HEK293T (cell line): ENCODE data around the gene CFAP54.

Source experiments
- CTCF ChIA-PET: fragments of 350-600 bp; formaldehyde crosslinking; extraction: SDS; loops from one replicate; lab custom pipeline; 2021; ENCODE audit warnings: antibody characterized with exemption, inconsistent platforms; lab: Yijun Ruan, JAX
- POLR2A ChIA-PET: fragments of 350-600 bp; formaldehyde crosslinking; extraction: SDS; loops from one replicate; lab custom pipeline; 2020; ENCODE audit warnings: antibody characterized with exemption, inconsistent platforms; lab: Yijun Ruan, JAX
- DNase-seq: peaks from one replicate; pipeline ENCODE4 v3.0.0; 2012; ENCODE audit warnings: mixed read lengths; ENCODE audit errors: extremely low spot score
- ARNT ChIP-seq: fragments of 450-650 bp; IDR thresholded peaks from 2 replicates; pipeline ENCODE4 v1.6.1; 2017; ENCODE audit warnings: mild to moderate bottlenecking
- BHLHE40 ChIP-seq: fragments of 450-650 bp; IDR thresholded peaks from 2 replicates; pipeline ENCODE4 v1.6.1; 2016; ENCODE audit warnings: mild to moderate bottlenecking, moderate library complexity, borderline replicate concordance
- CTBP1 ChIP-seq: fragments of 450-650 bp; IDR thresholded peaks from 2 replicates; pipeline ENCODE4 v1.6.1; 2016; ENCODE audit warnings: borderline replicate concordance
- ELF4 ChIP-seq: fragments of 450-650 bp; IDR thresholded peaks from 2 replicates; pipeline ENCODE4 v1.6.1; 2017; ENCODE audit warnings: antibody characterized with exemption
- FOXA1 ChIP-seq: fragments of 450-650 bp; IDR thresholded peaks from 2 replicates; pipeline ENCODE4 v1.6.1; 2016; ENCODE audit warnings: mild to moderate bottlenecking
- FOXK2 ChIP-seq: fragments of 450-650 bp; IDR thresholded peaks from 2 replicates; pipeline ENCODE4 v1.6.1; 2016; ENCODE audit warnings: mild to moderate bottlenecking
- FOXM1 ChIP-seq: fragments of 450-650 bp; IDR thresholded peaks from 2 replicates; pipeline ENCODE4 v1.6.1; 2017; ENCODE audit warnings: mild to moderate bottlenecking, borderline replicate concordance
- HDGF ChIP-seq: fragments of 450-650 bp; IDR thresholded peaks from 2 replicates; pipeline ENCODE4 v1.6.1; 2017; ENCODE audit warnings: antibody characterized with exemption, borderline replicate concordance
- L3MBTL2 ChIP-seq: fragments of 450-650 bp; conservative IDR thresholded peaks from 2 replicates; pipeline ENCODE4 v1.6.1; 2016; ENCODE audit warnings: mild to moderate bottlenecking
- LEF1 ChIP-seq: fragments of 450-650 bp; IDR thresholded peaks from 2 replicates; pipeline ENCODE4 v1.6.1; 2017; ENCODE audit warnings: mild to moderate bottlenecking, borderline replicate concordance
- NFRKB ChIP-seq: fragments of 450-650 bp; IDR thresholded peaks from 2 replicates; pipeline ENCODE4 v1.6.1; 2016; ENCODE audit warnings: mild to moderate bottlenecking, moderate library complexity
- SP1 ChIP-seq: fragments of 450-650 bp; IDR thresholded peaks from 2 replicates; pipeline ENCODE4 v1.6.1; 2017
- SUZ12 ChIP-seq: fragments of 450-650 bp; IDR thresholded peaks from 2 replicates; pipeline ENCODE4 v1.6.1; 2016; ENCODE audit warnings: mild to moderate bottlenecking
- TARDBP ChIP-seq: fragments of 450-650 bp; IDR thresholded peaks from 2 replicates; pipeline ENCODE4 v1.6.1; 2016
- ZNF384 ChIP-seq: fragments of 450-650 bp; IDR thresholded peaks from 2 replicates; pipeline ENCODE4 v1.6.1; 2016
- TF ChIP-seq, protein P1 (sequence below): fragments of 450-650 bp; IDR thresholded peaks from 2 replicates; pipeline ENCODE4 v1.6.1; 2016

CFAP54 gene

DNA sequence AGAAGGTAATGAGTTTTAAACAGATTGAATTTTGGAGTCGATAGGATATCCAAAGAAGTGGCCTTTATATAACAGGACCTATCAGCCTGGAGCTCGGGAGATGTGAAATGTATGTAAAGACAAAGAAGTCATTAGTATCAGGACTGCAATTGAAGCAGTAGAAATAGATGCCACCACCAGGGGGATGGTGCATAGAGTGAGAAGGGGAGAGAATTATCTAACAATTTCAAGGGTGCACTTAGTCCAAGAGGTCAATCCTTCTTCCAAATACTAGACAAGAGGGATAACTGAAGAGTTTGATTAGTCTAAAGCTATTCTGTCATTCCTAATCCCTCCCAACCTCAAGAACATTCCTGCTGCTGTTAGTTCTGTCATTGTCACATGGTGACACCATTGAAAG lies 127.8 kb downstream of the CFAP54 start:
- TF ChIP-seq SUZ12: no peak
- TF ChIP-seq, protein P1, sequence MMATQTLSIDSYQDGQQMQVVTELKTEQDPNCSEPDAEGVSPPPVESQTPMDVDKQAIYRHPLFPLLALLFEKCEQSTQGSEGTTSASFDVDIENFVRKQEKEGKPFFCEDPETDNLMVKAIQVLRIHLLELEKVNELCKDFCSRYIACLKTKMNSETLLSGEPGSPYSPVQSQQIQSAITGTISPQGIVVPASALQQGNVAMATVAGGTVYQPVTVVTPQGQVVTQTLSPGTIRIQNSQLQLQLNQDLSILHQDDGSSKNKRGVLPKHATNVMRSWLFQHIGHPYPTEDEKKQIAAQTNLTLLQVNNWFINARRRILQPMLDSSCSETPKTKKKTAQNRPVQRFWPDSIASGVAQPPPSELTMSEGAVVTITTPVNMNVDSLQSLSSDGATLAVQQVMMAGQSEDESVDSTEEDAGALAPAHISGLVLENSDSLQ: no peak
- no peak for TF ChIP-seq TARDBP
- no peak for TF ChIP-seq HDGF
- no peak for TF ChIP-seq FOXK2
- no peak for TF ChIP-seq FOXA1
- no peak for TF ChIP-seq LEF1
- TF ChIP-seq ZNF384: no peak
- TF ChIP-seq L3MBTL2: no peak
- TF ChIP-seq BHLHE40: no peak
- no peak for TF ChIP-seq FOXM1
- TF ChIP-seq CTBP1: no peak
- no peak for TF ChIP-seq ELF4
- DNase-seq: no peak
- ChIA-PET CTCF (no interaction called here), POLR2A (no interaction called here)

DNA sequence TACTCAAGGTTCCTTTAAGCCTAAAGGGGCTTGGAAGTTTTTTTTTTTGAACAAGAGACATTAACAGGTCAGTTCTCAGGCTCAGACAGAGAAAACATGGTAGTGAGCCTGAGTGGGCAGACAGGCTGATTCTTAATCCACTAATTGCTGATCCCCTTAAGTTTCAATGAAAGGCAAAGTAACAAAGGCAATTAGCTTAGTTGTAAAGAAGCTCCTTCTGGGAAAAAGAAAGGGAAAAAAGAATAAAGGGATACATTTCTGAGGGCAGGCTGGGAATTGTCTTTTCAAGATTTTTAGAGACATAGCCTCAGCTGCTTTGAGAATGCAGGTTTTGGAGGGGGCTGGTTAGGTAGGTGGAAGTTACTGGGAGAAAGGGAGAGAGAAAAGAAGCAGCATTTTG lies 133.8 kb downstream of the CFAP54 start:
- TF ChIP-seq TARDBP (no peak), CTBP1 (no peak)
- ChIA-PET POLR2A (no interaction called here), CTCF (no interaction called here)
- DNase-seq: no peak

DNA sequence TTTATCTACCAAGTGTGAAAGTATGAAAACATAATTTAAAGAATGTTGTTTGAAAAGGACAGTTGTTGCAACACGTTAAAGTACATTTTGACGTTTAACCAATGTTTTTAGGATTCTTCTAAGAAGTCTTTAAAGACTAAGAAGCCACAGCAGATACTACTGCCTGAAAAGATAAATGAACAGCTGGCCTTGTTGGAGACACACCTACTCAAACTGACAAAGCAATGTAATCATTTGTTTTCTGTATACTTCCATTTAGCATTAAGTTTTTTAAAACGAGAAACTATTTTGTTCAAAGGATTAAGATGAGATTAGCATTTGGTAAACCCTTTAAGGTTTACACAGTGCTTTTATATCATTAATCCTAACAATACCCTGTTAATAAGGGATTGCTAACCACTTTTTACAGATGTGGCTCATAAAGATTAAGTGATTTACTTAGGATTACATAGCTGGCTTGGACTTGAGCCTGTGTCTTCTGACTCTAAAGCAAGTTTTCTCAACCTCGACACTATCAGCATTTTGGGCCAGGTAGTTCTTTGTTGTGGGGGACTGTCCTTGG lies 134.4 kb downstream of the CFAP54 start:
- ChIA-PET CTCF (no interaction called here), POLR2A (no interaction called here)
- TF ChIP-seq L3MBTL2: no peak
- TF ChIP-seq ARNT: no peak
- TF ChIP-seq, protein P1: no peak

DNA sequence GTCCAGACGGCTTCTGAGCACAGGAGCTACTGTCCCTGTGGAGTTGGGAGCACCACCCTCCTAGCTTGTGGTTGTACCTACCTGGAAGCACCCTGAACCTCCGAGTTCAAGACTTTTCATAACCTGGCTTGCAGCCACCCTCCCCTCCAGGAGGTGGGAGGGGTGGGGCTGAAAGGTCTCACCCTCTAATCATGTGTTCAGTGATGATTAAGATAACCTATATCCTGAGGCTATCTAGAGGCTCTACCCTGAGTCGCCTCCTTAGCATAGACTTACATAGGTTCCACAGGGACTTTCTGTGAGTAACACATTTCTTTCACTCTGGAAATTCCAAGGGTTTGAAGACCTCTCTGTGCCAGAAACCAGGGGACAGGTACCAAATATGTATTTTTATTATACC lies 146.5 kb downstream of the CFAP54 start:
- TF ChIP-seq, protein P1: no peak
- TF ChIP-seq NFRKB (no peak), CTBP1 (no peak), SUZ12 (no peak), LEF1 (no peak), HDGF (no peak), SP1 (no peak), BHLHE40 (no peak), FOXK2 (no peak), ARNT (no peak)
- CTCF ChIA-PET: no interaction called here
- no peak for DNase-seq
- POLR2A ChIA-PET: no interaction called here

More for the DNA sequence above, 134.4 kb downstream of the CFAP54 start:
- DNase-seq: no peak

DNA sequence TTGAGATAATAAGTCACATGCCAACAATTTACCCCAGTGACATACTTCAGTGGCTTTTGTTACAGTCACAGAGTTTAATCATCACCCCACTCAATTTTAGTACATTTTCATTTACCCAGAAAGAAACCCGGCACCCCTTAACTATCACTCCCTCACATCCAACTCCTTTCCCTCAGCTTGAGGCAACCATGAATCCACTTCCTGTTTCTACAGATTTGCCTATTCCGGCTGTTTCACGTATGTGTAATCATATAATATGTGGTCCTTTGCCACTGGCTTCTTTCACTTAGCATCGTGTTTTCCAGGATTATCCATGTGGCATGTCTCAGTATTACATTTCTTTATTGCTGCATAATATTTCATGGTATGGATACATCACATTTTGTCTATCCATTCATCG lies 147.5 kb downstream of the CFAP54 start:
- CTCF ChIA-PET: no interaction called here
- POLR2A ChIA-PET: no interaction called here
- no peak for DNase-seq
- TF ChIP-seq SP1: no peak
- TF ChIP-seq FOXK2: no peak
- no peak for TF ChIP-seq LEF1
- no peak for TF ChIP-seq ELF4
- TF ChIP-seq FOXA1: no peak
- no peak for TF ChIP-seq ZNF384
- no peak for TF ChIP-seq TARDBP
- TF ChIP-seq HDGF: no peak
- no peak for TF ChIP-seq CTBP1
- TF ChIP-seq ARNT: no peak

DNA sequence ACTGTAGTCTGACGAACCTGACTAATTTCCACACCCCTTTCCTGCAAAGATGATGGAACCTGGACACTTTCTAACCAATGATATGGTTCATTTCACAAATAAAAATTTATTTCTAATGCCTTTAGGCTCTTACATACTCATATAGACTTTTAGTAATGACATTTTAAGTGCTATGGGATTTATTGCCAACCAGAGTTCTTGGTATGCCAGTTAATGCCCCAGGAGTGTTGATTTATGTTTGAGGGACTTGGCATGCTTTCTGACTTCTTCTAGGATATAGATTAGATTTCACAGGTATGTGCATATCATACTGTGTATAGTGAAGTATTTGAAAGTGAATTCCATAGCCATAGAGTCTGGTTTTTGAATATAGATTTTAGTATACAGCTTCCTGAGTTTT lies 159.5 kb downstream of the CFAP54 start:
- ChIA-PET POLR2A (no interaction called here), CTCF (no interaction called here)
- no peak for DNase-seq
- TF ChIP-seq, protein P1: peak; percentile 39
- TF ChIP-seq SUZ12: no peak

DNA sequence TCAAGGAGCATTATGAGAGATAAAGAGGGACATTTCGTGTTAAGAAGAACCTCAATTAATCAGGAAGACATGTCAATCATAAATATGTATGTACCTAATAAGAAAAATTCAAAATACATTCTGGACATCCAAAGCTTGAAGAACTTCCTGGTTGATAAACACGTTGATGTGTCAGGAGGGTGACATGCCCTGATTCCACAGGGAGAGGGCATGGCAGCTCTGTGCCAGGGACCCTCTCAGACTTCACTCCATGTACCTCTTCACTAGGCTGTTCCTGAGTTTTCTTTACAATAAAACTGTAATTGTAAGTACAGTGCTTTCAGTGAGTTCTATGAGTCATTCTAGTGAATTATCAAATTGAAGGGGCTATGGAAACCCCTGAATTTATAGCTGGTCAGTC lies 163.5 kb downstream of the CFAP54 start:
- POLR2A ChIA-PET: no interaction called here
- no peak for DNase-seq
- CTCF ChIA-PET: no interaction called here
- TF ChIP-seq ARNT (no peak), FOXK2 (no peak), NFRKB (no peak), CTBP1 (no peak), ELF4 (no peak)
